Neural cell (in vitro differentiated cells): ENCODE measurements around the gene CAPN2. TPM values are rescaled to one million over a fixed set of nuclear protein-coding genes. Genes with fewer than 3 reads are reported as not detected.

Source experiments
- H2AFZ ChIP-seq: fragments of 200-600, 300-800 bp; sonication (generic), shearing (Covaris generic); 2 replicates; pipeline ENCODE4 v1.6.0; 2014; ENCODE audit warnings: low read depth, mild to moderate bottlenecking, antibody characterized with exemption, low read length, moderate library complexity
- H3F3A ChIP-seq: fragments of 200-600 bp; shearing (Covaris generic); 2 replicates; pipeline ENCODE4 v1.6.1; 2016; ENCODE audit warnings: mild to moderate bottlenecking, moderate library complexity, mixed read lengths, antibody characterized with exemption, low read length; ENCODE audit not compliant: insufficient read depth, poor library complexity, severe bottlenecking
- H3K27ac ChIP-seq: fragments of 200-600, 300-800 bp; sonication (generic), shearing (Covaris generic); 2 replicates; pipeline ENCODE4 v1.5.1; 2014; ENCODE audit warnings: mild to moderate bottlenecking, low read length, moderate library complexity
- H3K27me3 ChIP-seq: fragments of 300-800, 200-600 bp; sonication (generic), shearing (Covaris generic); 2 replicates; pipeline ENCODE4 v1.6.0; 2014; ENCODE audit warnings: mild to moderate bottlenecking, low read depth, low read length, moderate library complexity; ENCODE audit not compliant: insufficient read depth
- H3K36me3 ChIP-seq: fragments of 300-800, 200-600 bp; sonication (generic), shearing (Covaris generic); 2 replicates; pipeline ENCODE4 v1.5.1; 2014; ENCODE audit warnings: mild to moderate bottlenecking, antibody characterized with exemption, low read length, moderate library complexity; ENCODE audit not compliant: insufficient read depth
- H3K4me2 ChIP-seq: fragments of 300-800, 200-600 bp; sonication (generic), shearing (Covaris generic); 2 replicates; pipeline ENCODE4 v1.6.0; 2014; ENCODE audit warnings: mild to moderate bottlenecking, low read length
- H3K4me3 ChIP-seq: fragments of 300-800, 200-600 bp; sonication (generic), shearing (Covaris generic); 2 replicates; pipeline ENCODE4 v1.5.1; 2014; ENCODE audit warnings: mild to moderate bottlenecking, low read length, moderate library complexity
- H3K79me2 ChIP-seq: fragments of 200-600 bp; shearing (Covaris generic); replicated peaks from 2 replicates; pipeline ENCODE4 v1.6.0; 2014; ENCODE audit warnings: mild to moderate bottlenecking, low read length, moderate library complexity; ENCODE audit not compliant: insufficient read depth
- H3K9ac ChIP-seq: fragments of 300-800, 200-600 bp; sonication (generic), shearing (Covaris generic); 2 replicates; pipeline ENCODE4 v1.6.1; 2016; ENCODE audit warnings: mild to moderate bottlenecking, low read length, mixed read lengths
- H3K9me2 ChIP-seq: fragments of 200-600 bp; shearing (Covaris generic); 2 replicates; pipeline ENCODE4 v1.6.1; 2016; ENCODE audit warnings: mild to moderate bottlenecking, low read length, mixed read lengths; ENCODE audit not compliant: insufficient read depth
- H3K9me3 ChIP-seq: fragments of 200-600, 300-800 bp; sonication (generic), shearing (Covaris generic); 2 replicates; pipeline ENCODE4 v1.6.1; 2016; ENCODE audit warnings: mild to moderate bottlenecking, mixed run types, low read length, moderate library complexity, mixed read lengths
- H4K20me1 ChIP-seq: fragments of 200-600 bp; shearing (Covaris generic); 2 replicates; pipeline ENCODE4 v1.6.1; 2016; ENCODE audit warnings: mild to moderate bottlenecking, mixed run types; ENCODE audit not compliant: insufficient read depth
- EP300 ChIP-seq: fragments of 450-650 bp; conservative IDR thresholded peaks from 2 replicates; pipeline ENCODE4 v1.6.1; 2014; ENCODE audit warnings: antibody characterized with exemption, mild to moderate bottlenecking, moderate library complexity; ENCODE audit not compliant: poor library complexity, severe bottlenecking
- EZH2 ChIP-seq: fragments of 200-600, 300-800 bp; shearing (Covaris generic), sonication (generic); IDR thresholded peaks from 2 replicates; pipeline ENCODE4 v1.6.1; 2014; ENCODE audit warnings: antibody characterized with exemption, low read length, borderline replicate concordance, mild to moderate bottlenecking; ENCODE audit not compliant: insufficient read depth, poor library complexity, severe bottlenecking
- MXI1 ChIP-seq: fragments of 450-650 bp; conservative IDR thresholded peaks from 2 replicates; pipeline ENCODE4 v1.6.1; 2014; ENCODE audit warnings: antibody characterized with exemption, mild to moderate bottlenecking; ENCODE audit not compliant: poor library complexity, severe bottlenecking
- POLR2AphosphoS5 ChIP-seq: IDR thresholded peaks from 2 replicates; pipeline ENCODE4 v1.6.1; 2012
- RAD21 ChIP-seq: fragments of 450-650 bp; conservative IDR thresholded peaks from 2 replicates; pipeline ENCODE4 v1.6.1; 2014; ENCODE audit warnings: antibody characterized with exemption, mild to moderate bottlenecking, moderate library complexity
- REST ChIP-seq: IDR thresholded peaks from 2 replicates; pipeline ENCODE4 v1.6.1; 2012; ENCODE audit warnings: borderline replicate concordance
- SMC3 ChIP-seq: fragments of 450-650 bp; conservative IDR thresholded peaks from 2 replicates; pipeline ENCODE4 v1.6.1; 2014; ENCODE audit warnings: antibody characterized with exemption, mild to moderate bottlenecking, moderate library complexity; ENCODE audit not compliant: poor library complexity
- TAF1 ChIP-seq: IDR thresholded peaks from 2 replicates; pipeline ENCODE4 v1.6.1; 2012; ENCODE audit warnings: low read depth
- polyA plus RNA-seq: library from polyadenylated mRNA; depleted of rRNA; stranded (reverse); fragments of >200 nt; gene quantifications from 2 replicates; pipeline ENCODE4 v1.2.3, GENCODE V29; 2014
- TF ChIP-seq, protein P1 (sequence below): fragments of 450-650 bp; IDR thresholded peaks from 2 replicates; pipeline ENCODE4 v1.5.1; 2014; ENCODE audit warnings: antibody characterized with exemption, mild to moderate bottlenecking, moderate library complexity; ENCODE audit not compliant: poor library complexity, severe bottlenecking

Gene CAPN2
- polyA plus RNA-seq, 1 donor from 2014 or later = 58.8 TPM

- H3K27me3 ChIP-seq = no peaks in the 10 kb centered on the region
Measured at GRCh38 chr1:223755992-223756775, 43.8 kb downstream of the CAPN2 start.

More at GRCh38 chr1:223755992-223756775, 43.8 kb downstream of the CAPN2 start:
- H3K36me3 ChIP-seq = no peaks in the 10 kb centered on the region
- H3K4me2 ChIP-seq = no peak overlapping the region
- no peak for TF ChIP-seq SMC3
- no peak for TF ChIP-seq EP300
- no peak for TF ChIP-seq RAD21
- no peak for TF ChIP-seq MXI1
- no peak for TF ChIP-seq EZH2
- no peak for TF ChIP-seq TAF1
- no peak for TF ChIP-seq REST
- TF ChIP-seq POLR2AphosphoS5 = no peak
- TF ChIP-seq, protein P1, sequence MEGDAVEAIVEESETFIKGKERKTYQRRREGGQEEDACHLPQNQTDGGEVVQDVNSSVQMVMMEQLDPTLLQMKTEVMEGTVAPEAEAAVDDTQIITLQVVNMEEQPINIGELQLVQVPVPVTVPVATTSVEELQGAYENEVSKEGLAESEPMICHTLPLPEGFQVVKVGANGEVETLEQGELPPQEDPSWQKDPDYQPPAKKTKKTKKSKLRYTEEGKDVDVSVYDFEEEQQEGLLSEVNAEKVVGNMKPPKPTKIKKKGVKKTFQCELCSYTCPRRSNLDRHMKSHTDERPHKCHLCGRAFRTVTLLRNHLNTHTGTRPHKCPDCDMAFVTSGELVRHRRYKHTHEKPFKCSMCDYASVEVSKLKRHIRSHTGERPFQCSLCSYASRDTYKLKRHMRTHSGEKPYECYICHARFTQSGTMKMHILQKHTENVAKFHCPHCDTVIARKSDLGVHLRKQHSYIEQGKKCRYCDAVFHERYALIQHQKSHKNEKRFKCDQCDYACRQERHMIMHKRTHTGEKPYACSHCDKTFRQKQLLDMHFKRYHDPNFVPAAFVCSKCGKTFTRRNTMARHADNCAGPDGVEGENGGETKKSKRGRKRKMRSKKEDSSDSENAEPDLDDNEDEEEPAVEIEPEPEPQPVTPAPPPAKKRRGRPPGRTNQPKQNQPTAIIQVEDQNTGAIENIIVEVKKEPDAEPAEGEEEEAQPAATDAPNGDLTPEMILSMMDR = no peak
- no peak overlapping the region for H3K27ac ChIP-seq
- H3F3A ChIP-seq = no peaks in the 10 kb centered on the region
- H2AFZ ChIP-seq = no peak overlapping the region
- no peaks in the 10 kb centered on the region for H4K20me1 ChIP-seq
- H3K9ac ChIP-seq = no peak overlapping the region
- no peaks in the 10 kb centered on the region for H3K9me3 ChIP-seq
- no peaks in the 10 kb centered on the region for H3K9me2 ChIP-seq
- H3K79me2 ChIP-seq = no peaks in the 10 kb centered on the region
- no peak overlapping the region for H3K4me3 ChIP-seq
